ENCODE results near the gene GATAD2A. TPM values are rescaled to one million over a fixed set of nuclear protein-coding genes. Genes with fewer than 3 reads are reported as not detected.

Gene GATAD2A
- total and polyA plus RNA-seq, 9 of the 15 experiments (the other 6 are each of a cell fraction or from before 2014, with no cell fraction given) = 2.4 to 226 (median 44.2) TPM

- TF ChIP-seq CCNT2 (IDR thresholded peaks at IDR 0.05; ENCODE audit: borderline replicate concordance, extremely low read depth, insufficient read length, low read depth, low read length) (no peak), RB1 (IDR thresholded peaks at IDR 0.05; ENCODE audit: low read depth) (peak; percentile 74), MIER1 (IDR thresholded peaks at IDR 0.05; ENCODE audit: low read depth) (no peak), ZNF764 (CRISPR knock-in tag; IDR thresholded peaks at IDR 0.05; ENCODE audit: low read depth) (no peak), ARID2 (IDR thresholded peaks at IDR 0.05) (peak; percentile 88), POLR2H (tag; IDR thresholded peaks at IDR 0.05; ENCODE audit: low read depth) (no peak), ZKSCAN1 (IDR thresholded peaks at IDR 0.05; ENCODE audit: low read depth, low read length) (no peak), ZNF277 (CRISPR knock-in tag; IDR thresholded peaks at IDR 0.05; ENCODE audit: borderline replicate concordance) (no peak), ATF7 (IDR thresholded peaks at IDR 0.05) (no peak), ZSCAN29 (IDR thresholded peaks at IDR 0.05) (no peak), ZNF780A (CRISPR knock-in tag; IDR thresholded peaks at IDR 0.05) (no peak), OTX1 (CRISPR knock-in tag; IDR thresholded peaks at IDR 0.05) (no peak), FOXJ2 (tag; IDR thresholded peaks at IDR 0.05) (no peak), ZBTB7A (IDR thresholded peaks at IDR 0.05; ENCODE audit: borderline replicate concordance, control insufficient read depth, low read depth, low read length) (peak; percentile 23; the same call in 1 of the 2 replicates), CC2D1A (IDR thresholded peaks at IDR 0.05) (peak; percentile 60; the same call in 1 of the 2 replicates), NELFE (IDR thresholded peaks at IDR 0.05; ENCODE audit: insufficient read depth, insufficient read length) (no peak), ZNF311 (CRISPR knock-in tag; IDR thresholded peaks at IDR 0.05) (no peak), SRSF1 (IDR thresholded peaks at IDR 0.05; ENCODE audit: low read depth, low read length) (no peak), MAX (CRISPR knock-in tag; IDR thresholded peaks at IDR 0.05) (peak; percentile 41; the same call in 1 of the 2 replicates), HDAC2 (IDR thresholded peaks at IDR 0.05) (no peak), EP300 (IDR thresholded peaks at IDR 0.05; ENCODE audit: low read length) (no peak), TFAM (CRISPR knock-in tag; conservative IDR thresholded peaks at IDR 0.05) (no peak), MTA2 (IDR thresholded peaks at IDR 0.05; ENCODE audit: low read depth) (no peak), NFIX (CRISPR knock-in tag; IDR thresholded peaks at IDR 0.05; ENCODE audit: low read depth) (no peak), ZNF184 (CRISPR knock-in tag; IDR thresholded peaks at IDR 0.05) (no peak), ETV1 (tag; conservative IDR thresholded peaks at IDR 0.05; ENCODE audit: low read depth) (no peak)
These were observed 126.7 kb downstream of the GATAD2A start (continued) for GRCh38 chr19:19531951-19532805.
